ENCODE measurements around the gene TMEM9B. TPM values are rescaled to one million over a fixed set of nuclear protein-coding genes. Genes with fewer than 3 reads are reported as not detected.

The TMEM9B gene
- total and polyA plus RNA-seq, 4 donors: 35.3 to 55.9 (median 44.7) TPM

GRCh38 chr11:8925711-8926110, 38.5 kb downstream of the TMEM9B start:
- H3K9me3 ChIP-seq (ENCODE audit: control insufficient read depth in 4 of 4, insufficient read depth in 3 of 4, low read length in 3 of 4): no peaks in the 10 kb centered on the region
- H3K4me1 ChIP-seq (ENCODE audit: control insufficient read depth in 5 of 5, insufficient read depth in 5 of 5, low read length in 5 of 5): no peaks in the 10 kb centered on the region
- no peak overlapping the region for H3K27ac ChIP-seq (ENCODE audit: low read depth in 1 of 2, low read length in 1 of 2)
- DNase-seq (no peak), ATAC-seq (ENCODE audit: insufficient read depth, low FRiP score) (no peak)
- H3K36me3 ChIP-seq (ENCODE audit: control insufficient read depth in 4 of 4, insufficient read depth in 4 of 4, low read length in 4 of 4): peaks cover 3 to 16% (median 11%) of the 10 kb centered on the region in 4 donors
- no peak overlapping the region for H3K9ac ChIP-seq (ENCODE audit: insufficient read depth in 1 of 2, low read length in 2 of 2)
- no peak for TF ChIP-seq CTCF (IDR thresholded peaks at IDR 0.05; ENCODE audit: control extremely low read depth, extremely low read depth)
- H3K4me3 ChIP-seq: no peak overlapping the region
- 95 to 97% methylated on average over 5 of the region's 5 CpGs for WGBS, 2 donors
- H3K27me3 ChIP-seq (ENCODE audit: control insufficient read depth in 3 of 3, insufficient read depth in 3 of 3, low read length in 2 of 3): no peaks in the 10 kb centered on the region

- Histone ChIP-seq H3K4me1 (ENCODE audit: control insufficient read depth in 5 of 5, insufficient read depth in 5 of 5, low read length in 5 of 5) (no peaks in the 10 kb centered on the region), H3K4me3 (no peak overlapping the region), H3K27ac (ENCODE audit: low read depth in 1 of 2, low read length in 1 of 2) (no peak overlapping the region), H3K9me3 (ENCODE audit: control insufficient read depth in 4 of 4, insufficient read depth in 3 of 4, low read length in 3 of 4) (no peaks in the 10 kb centered on the region), H3K27me3 (ENCODE audit: control insufficient read depth in 3 of 3, insufficient read depth in 3 of 3, low read length in 2 of 3) (no peaks in the 10 kb centered on the region), H3K36me3 (ENCODE audit: control insufficient read depth in 4 of 4, insufficient read depth in 4 of 4, low read length in 4 of 4) (peaks cover 26 to 36% (median 27%) of the 10 kb centered on the region in 4 donors), H3K9ac (ENCODE audit: insufficient read depth in 1 of 2, low read length in 2 of 2) (no peak overlapping the region)
- DNase-seq (no peak), ATAC-seq (ENCODE audit: insufficient read depth, low FRiP score) (no peak)
- WGBS, 2 donors: 87 to 92% methylated on average over 5 of the region's 5 CpGs
- no peak for TF ChIP-seq CTCF (IDR thresholded peaks at IDR 0.05; ENCODE audit: control extremely low read depth, extremely low read depth)
Observed at GRCh38 chr11:8922691-8923090, 41.6 kb downstream of the TMEM9B start.

- 50 to 86% methylated on average over 5 of the region's 5 CpGs for WGBS, 2 donors
- peaks cover 18 to 43% (median 26%) of the 10 kb centered on the region in 4 donors for H3K36me3 ChIP-seq (ENCODE audit: control insufficient read depth in 4 of 4, insufficient read depth in 4 of 4, low read length in 4 of 4)
- H3K27ac ChIP-seq (ENCODE audit: low read depth in 1 of 2, low read length in 1 of 2): peak overlapping the region in 1 of 2 donors; percentile 73
- H3K9ac ChIP-seq (ENCODE audit: insufficient read depth in 1 of 2, low read length in 2 of 2): no peak overlapping the region
- no peaks in the 10 kb centered on the region for H3K9me3 ChIP-seq (ENCODE audit: control insufficient read depth in 4 of 4, insufficient read depth in 3 of 4, low read length in 3 of 4)
- TF ChIP-seq CTCF (IDR thresholded peaks at IDR 0.05; ENCODE audit: control extremely low read depth, extremely low read depth): no peak
- no peaks in the 10 kb centered on the region for H3K27me3 ChIP-seq (ENCODE audit: control insufficient read depth in 3 of 3, insufficient read depth in 3 of 3, low read length in 2 of 3)
- no peak overlapping the region for H3K4me3 ChIP-seq
- ATAC-seq (ENCODE audit: insufficient read depth, low FRiP score) (peak; percentile 81), DNase-seq (peak; percentile 42 to 71 (median 54))
- peaks cover 0 to 7% (median 6%) of the 10 kb centered on the region in 5 donors for H3K4me1 ChIP-seq (ENCODE audit: control insufficient read depth in 5 of 5, insufficient read depth in 5 of 5, low read length in 5 of 5)
Observed at GRCh38 chr11:8917157-8917825, 47.0 kb downstream of the TMEM9B start.

All from lung (tissue), 12 donors.